Trophoblast cell (in vitro differentiated cells and primary cell): ENCODE data around the gene KSR1.
A peak's percentile ranks its signal among the peaks of the same experiment; 100 is the strongest.

Source experiments
- DNase-seq, 2 donors: peaks; one replicate each; pipeline ENCODE4 v3.0.0-alpha.2; 2016
- H2AFZ ChIP-seq: 2 replicates; pipeline ENCODE4 v1.6.1; 2013; ENCODE audit warnings: low read length, moderate library complexity, mild to moderate bottlenecking; ENCODE audit not compliant: insufficient read depth, poor library complexity
- H2AK5ac ChIP-seq: 2 replicates; pipeline ENCODE4 v1.6.1; 2013; ENCODE audit warnings: mild to moderate bottlenecking, low read length
- H2BK120ac ChIP-seq: 2 replicates; pipeline ENCODE4 v1.6.1; 2013; ENCODE audit warnings: low read length, mild to moderate bottlenecking, moderate library complexity; ENCODE audit not compliant: insufficient read depth, poor library complexity
- H2BK12ac ChIP-seq: 2 replicates; pipeline ENCODE4 v1.6.1; 2013; ENCODE audit warnings: mild to moderate bottlenecking, low read length, moderate library complexity
- H2BK5ac ChIP-seq: 2 replicates; pipeline ENCODE4 v1.6.1; 2013; ENCODE audit warnings: low read length, low read depth, moderate library complexity, mild to moderate bottlenecking; ENCODE audit not compliant: poor library complexity
- H3K14ac ChIP-seq: 2 replicates; pipeline ENCODE4 v1.6.1; 2013; ENCODE audit warnings: mild to moderate bottlenecking, low read length
- H3K18ac ChIP-seq: 2 replicates; pipeline ENCODE4 v1.6.1; 2013; ENCODE audit warnings: mild to moderate bottlenecking, low read length
- H3K23ac ChIP-seq: 2 replicates; pipeline ENCODE4 v1.6.1; 2013; ENCODE audit warnings: low read length
- H3K27ac ChIP-seq: 2 replicates; pipeline ENCODE4 v1.5.1; 2013; ENCODE audit warnings: low read depth, mild to moderate bottlenecking, inconsistent platforms, low read length, moderate library complexity
- H3K27me3 ChIP-seq: 2 replicates; pipeline ENCODE4 v1.6.1; 2013; ENCODE audit warnings: inconsistent platforms, mild to moderate bottlenecking, low read length, moderate library complexity; ENCODE audit not compliant: insufficient read depth
- H3K36me3 ChIP-seq, 2 experiments: 1 replicate in 1 of 2; 2 replicates in 1 of 2; pipeline ENCODE4 v1.6.1; 2013; ENCODE audit warnings: low read length in 2 of 2, mild to moderate bottlenecking in 2 of 2, moderate library complexity in 1 of 2; ENCODE audit not compliant: insufficient read depth in 2 of 2, control insufficient read depth in 1 of 2
- H3K4ac ChIP-seq: 2 replicates; pipeline ENCODE4 v1.6.1; 2013; ENCODE audit warnings: low read depth, mild to moderate bottlenecking, low read length, moderate library complexity
- H3K4me1 ChIP-seq, 2 experiments: 1 replicate in 1 of 2; 2 replicates in 1 of 2; pipeline ENCODE4 v1.6.1; 2013; ENCODE audit warnings: low read length in 2 of 2, mild to moderate bottlenecking in 2 of 2, moderate library complexity in 1 of 2; ENCODE audit not compliant: insufficient read depth in 2 of 2, control insufficient read depth in 1 of 2
- H3K4me2 ChIP-seq: 2 replicates; pipeline ENCODE4 v1.6.1; 2013; ENCODE audit warnings: inconsistent platforms, mild to moderate bottlenecking, low read length, moderate library complexity
- H3K4me3 ChIP-seq: 2 replicates; pipeline ENCODE4 v1.5.1; 2013; ENCODE audit warnings: mild to moderate bottlenecking, low read depth, low read length, inconsistent platforms
- H3K79me1 ChIP-seq: one replicate; pipeline ENCODE4 v1.6.1; 2013; ENCODE audit warnings: low read length
- H3K79me2 ChIP-seq: 2 replicates; pipeline ENCODE4 v1.6.1; 2013; ENCODE audit warnings: low read length, mild to moderate bottlenecking; ENCODE audit not compliant: control insufficient read depth, insufficient read depth, poor library complexity
- H3K9ac ChIP-seq: 2 replicates; pipeline ENCODE4 v1.6.1; 2013; ENCODE audit warnings: mild to moderate bottlenecking, low read length
- H3K9me3 ChIP-seq: 2 replicates; pipeline ENCODE4 v1.6.1; 2013; ENCODE audit warnings: low read depth, mild to moderate bottlenecking, control low read depth, inconsistent platforms, low read length; ENCODE audit not compliant: insufficient read depth
- H4K12ac ChIP-seq: 2 replicates; pipeline ENCODE4 v1.6.1; 2013; ENCODE audit warnings: low read depth, mild to moderate bottlenecking, low read length, moderate library complexity
- H4K8ac ChIP-seq: 2 replicates; pipeline ENCODE4 v1.6.1; 2013; ENCODE audit warnings: low read depth, mild to moderate bottlenecking, low read length, moderate library complexity
- H4K91ac ChIP-seq: one replicate; pipeline ENCODE4 v1.6.1; 2013; ENCODE audit warnings: low read depth, mild to moderate bottlenecking, low read length, moderate library complexity
- WGBS: extraction: QIAGEN DNeasy Blood & Tissue Kit; methylation state at CpG from one replicate; pipeline ENCODE4 v1.1.7; 2013; ENCODE audit warnings: missing lambda C conversion rate; ENCODE audit not compliant: insufficient read length, insufficient coverage; ENCODE audit errors: extremely low coverage; 5-methylcytosine and 5-hydroxymethylcytosine counted together

The KSR1 gene

GRCh38 chr17:27496971-27497370 is 40.7 kb downstream of the KSR1 start:
- Histone ChIP-seq H3K27me3 (no peaks in the 10 kb centered on the region), H4K8ac (no peak overlapping the region), H3K79me1 (peaks cover 6% of the 10 kb centered on the region), H3K4me2 (no peak overlapping the region), H3K9me3 (peaks cover 4% of the 10 kb centered on the region), H3K18ac (no peak overlapping the region), H3K4me3 (no peak overlapping the region), H3K36me3 (peaks cover 4 to 5% of the 10 kb centered on the region in 2 experiments), H4K12ac (no peak overlapping the region), H3K27ac (no peak overlapping the region), H3K14ac (no peak overlapping the region), H3K79me2 (no peaks in the 10 kb centered on the region), H3K4me1 (peaks cover 17 to 20% of the 10 kb centered on the region in 2 experiments), H3K4ac (no peak overlapping the region), H4K91ac (no peak overlapping the region), H2BK12ac (no peak overlapping the region), H2AFZ (no peak overlapping the region), H3K9ac (no peak overlapping the region), H2BK5ac (no peak overlapping the region), H3K23ac (no peak overlapping the region), H2BK120ac (no peak overlapping the region), H2AK5ac (no peak overlapping the region)
- no CpG with 5 or more reads among the region's 9 CpGs for WGBS
- no peak for DNase-seq

DNA sequence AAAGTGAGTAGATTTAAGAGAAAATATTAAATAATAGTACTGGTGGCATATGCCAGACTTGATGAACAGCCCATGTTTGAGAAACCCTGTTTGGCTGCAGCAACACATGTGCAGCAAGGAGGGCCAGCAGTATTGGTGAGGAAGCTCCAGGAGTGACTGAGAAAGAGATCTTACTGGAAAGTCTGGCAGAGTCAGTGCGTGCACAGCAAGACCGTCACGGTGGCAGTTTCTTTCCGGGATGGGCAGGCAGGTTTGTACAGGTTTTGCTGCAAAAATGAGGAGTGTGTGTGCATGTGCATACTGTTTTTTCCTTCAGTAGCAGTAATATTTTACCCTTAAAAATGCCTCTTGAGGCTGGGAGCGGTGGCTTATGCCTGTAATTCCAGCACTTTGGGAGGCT is 41.4 kb downstream of the KSR1 start:
- H3K36me3 ChIP-seq = peaks cover 4 to 7% of the 10 kb centered on the region in 2 experiments
- no CpG with 5 or more reads among the region's 5 CpGs for WGBS
- no peak overlapping the region for H2BK5ac ChIP-seq
- no peak overlapping the region for H4K91ac ChIP-seq
- H3K27ac ChIP-seq = no peak overlapping the region
- H3K4me2 ChIP-seq = no peak overlapping the region
- no peak overlapping the region for H3K9ac ChIP-seq
- H3K27me3 ChIP-seq = no peaks in the 10 kb centered on the region
- H3K23ac ChIP-seq = no peak overlapping the region
- H2AFZ ChIP-seq = no peak overlapping the region
- DNase-seq = peak; percentile 74 to 81
- no peak overlapping the region for H3K18ac ChIP-seq
- H3K9me3 ChIP-seq = peaks cover 6% of the 10 kb centered on the region
- no peak overlapping the region for H4K8ac ChIP-seq
- no peak overlapping the region for H2AK5ac ChIP-seq
- no peak overlapping the region for H3K4me3 ChIP-seq
- H3K79me2 ChIP-seq = no peaks in the 10 kb centered on the region
- peaks cover 6% of the 10 kb centered on the region for H3K79me1 ChIP-seq
- H2BK12ac ChIP-seq = no peak overlapping the region
- no peak overlapping the region for H3K4ac ChIP-seq
- H4K12ac ChIP-seq = no peak overlapping the region
- H3K4me1 ChIP-seq = peaks cover 20 to 21% of the 10 kb centered on the region in 2 experiments
- H2BK120ac ChIP-seq = no peak overlapping the region
- H3K14ac ChIP-seq = no peak overlapping the region

DNA sequence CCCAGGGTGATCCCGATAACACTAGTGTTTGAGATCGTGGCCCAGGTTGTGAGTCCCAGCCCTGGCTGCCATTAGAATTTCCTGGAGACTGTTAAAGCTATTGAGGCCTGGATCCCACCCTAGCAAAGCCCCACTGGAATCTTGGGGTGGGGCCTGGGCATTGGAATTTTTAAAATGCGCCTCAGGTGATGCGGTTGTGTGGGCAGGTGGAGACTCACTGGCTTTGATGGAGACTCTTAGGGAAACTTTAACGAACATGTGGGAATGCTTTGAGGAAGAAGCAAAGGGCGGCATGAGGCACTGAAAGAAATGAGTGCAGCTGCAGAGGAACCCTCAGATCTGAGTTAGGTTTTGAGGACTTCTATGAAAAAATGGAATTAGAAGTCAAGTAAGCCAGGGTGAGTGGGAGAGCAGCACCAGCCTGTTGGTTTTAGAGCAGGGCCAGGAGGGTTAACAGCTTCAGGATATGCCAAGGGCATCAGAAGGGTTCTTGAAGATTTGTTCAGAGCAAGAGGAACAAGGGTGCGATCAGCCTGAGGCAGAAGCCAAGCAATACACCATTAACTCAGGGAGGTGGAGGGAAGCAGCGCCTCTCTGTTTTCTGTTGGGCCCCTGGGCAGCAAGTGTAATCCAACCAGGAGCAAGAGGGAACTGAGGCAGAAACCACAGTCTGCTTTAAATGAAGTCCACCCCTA is 42.5 kb downstream of the KSR1 start:
- no peak overlapping the region for H3K23ac ChIP-seq
- no peak overlapping the region for H3K4me3 ChIP-seq
- H4K91ac ChIP-seq = no peak overlapping the region
- no peaks in the 10 kb centered on the region for H3K27me3 ChIP-seq
- no peak overlapping the region for H3K14ac ChIP-seq
- WGBS = no CpG with 5 or more reads among the region's 8 CpGs
- no peak overlapping the region for H2AFZ ChIP-seq
- no peak overlapping the region for H4K12ac ChIP-seq
- no peak overlapping the region for H2BK12ac ChIP-seq
- H3K79me2 ChIP-seq = no peaks in the 10 kb centered on the region
- peaks cover 21 to 23% of the 10 kb centered on the region in 2 experiments for H3K4me1 ChIP-seq
- H2BK120ac ChIP-seq = no peak overlapping the region
- no peak overlapping the region for H3K4ac ChIP-seq
- H3K9ac ChIP-seq = no peak overlapping the region
- H4K8ac ChIP-seq = no peak overlapping the region
- H3K27ac ChIP-seq = no peak overlapping the region
- peak in 1 of 2 donors; percentile 54 for DNase-seq
- H3K79me1 ChIP-seq = peaks cover 8% of the 10 kb centered on the region
- H3K4me2 ChIP-seq = no peak overlapping the region
- H3K36me3 ChIP-seq = peaks cover 4 to 7% of the 10 kb centered on the region in 2 experiments
- H2AK5ac ChIP-seq = no peak overlapping the region
- H2BK5ac ChIP-seq = no peak overlapping the region
- H3K18ac ChIP-seq = no peak overlapping the region
- peaks cover 6% of the 10 kb centered on the region for H3K9me3 ChIP-seq

DNA sequence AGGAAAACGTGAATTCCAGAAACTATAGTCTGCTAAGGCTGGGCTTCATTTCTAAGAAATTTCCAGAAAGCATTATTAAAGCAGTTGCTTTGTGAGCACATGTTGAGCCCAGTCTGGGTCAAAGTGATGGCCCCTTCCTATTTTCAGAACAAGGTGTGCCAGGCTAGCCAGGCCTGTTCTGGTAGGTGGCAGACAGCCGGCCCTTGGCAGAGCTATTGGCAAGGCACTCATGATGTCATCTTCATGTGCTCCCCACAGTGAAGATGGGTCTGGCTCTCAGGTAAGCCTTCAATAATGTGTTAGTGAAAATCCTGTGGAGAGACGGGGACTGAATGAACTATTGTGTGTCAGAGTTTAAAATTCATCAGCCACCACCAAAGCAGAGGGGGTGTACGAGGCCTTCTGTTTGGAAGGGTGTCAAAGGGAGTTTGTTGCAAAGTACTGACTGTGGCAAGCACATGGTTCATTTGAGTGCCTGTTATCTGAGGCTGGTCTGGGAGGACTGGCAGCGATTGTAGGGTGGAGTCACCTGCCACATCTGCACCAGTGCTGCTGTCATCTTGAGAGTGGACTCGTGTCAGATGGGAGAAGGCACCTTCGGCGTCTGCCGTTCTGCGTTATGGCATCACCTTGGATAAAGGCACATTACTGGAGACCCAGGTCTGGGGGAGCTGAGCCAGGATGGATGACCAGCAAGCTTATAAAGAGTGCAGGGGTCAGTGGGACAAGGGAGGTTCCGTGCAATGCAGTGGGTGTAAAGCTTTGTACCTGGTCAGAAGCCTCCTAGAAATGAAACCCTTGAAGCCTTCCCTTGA is 43.4 kb downstream of the KSR1 start:
- Histone ChIP-seq H2BK120ac (no peak overlapping the region), H3K36me3 (peaks cover 4 to 7% of the 10 kb centered on the region in 2 experiments), H4K91ac (no peak overlapping the region), H3K9me3 (peaks cover 6% of the 10 kb centered on the region), H3K4me3 (no peak overlapping the region), H3K79me1 (peaks cover 7% of the 10 kb centered on the region), H3K4ac (peak overlapping the region; percentile 13), H3K27me3 (no peaks in the 10 kb centered on the region), H2BK5ac (no peak overlapping the region), H2AFZ (no peak overlapping the region), H4K12ac (no peak overlapping the region), H3K27ac (no peak overlapping the region), H3K9ac (no peak overlapping the region), H2BK12ac (no peak overlapping the region), H2AK5ac (no peak overlapping the region), H4K8ac (no peak overlapping the region), H3K14ac (no peak overlapping the region), H3K4me1 (peaks cover 18 to 20% of the 10 kb centered on the region in 2 experiments), H3K23ac (no peak overlapping the region), H3K4me2 (no peak overlapping the region), H3K79me2 (no peaks in the 10 kb centered on the region), H3K18ac (no peak overlapping the region)
- DNase-seq = no peak
- WGBS = no CpG with 5 or more reads among the region's 11 CpGs
